Measurements from ENCODE around the gene SNX3. TPM values are rescaled to one million over a fixed set of nuclear protein-coding genes. Genes with fewer than 3 reads are reported as not detected.
"Not testable (repeated sequence)": the region's sequence is repeated elsewhere in the genome, so short reads cannot be mapped to it uniquely, and the experiment has no call there.

SNX3 gene
- polyA plus RNA-seq (116 and 135 TPM in 2 replicates), polyA minus RNA-seq (60.1 and 69.1 TPM in 2 replicates)

DNA sequence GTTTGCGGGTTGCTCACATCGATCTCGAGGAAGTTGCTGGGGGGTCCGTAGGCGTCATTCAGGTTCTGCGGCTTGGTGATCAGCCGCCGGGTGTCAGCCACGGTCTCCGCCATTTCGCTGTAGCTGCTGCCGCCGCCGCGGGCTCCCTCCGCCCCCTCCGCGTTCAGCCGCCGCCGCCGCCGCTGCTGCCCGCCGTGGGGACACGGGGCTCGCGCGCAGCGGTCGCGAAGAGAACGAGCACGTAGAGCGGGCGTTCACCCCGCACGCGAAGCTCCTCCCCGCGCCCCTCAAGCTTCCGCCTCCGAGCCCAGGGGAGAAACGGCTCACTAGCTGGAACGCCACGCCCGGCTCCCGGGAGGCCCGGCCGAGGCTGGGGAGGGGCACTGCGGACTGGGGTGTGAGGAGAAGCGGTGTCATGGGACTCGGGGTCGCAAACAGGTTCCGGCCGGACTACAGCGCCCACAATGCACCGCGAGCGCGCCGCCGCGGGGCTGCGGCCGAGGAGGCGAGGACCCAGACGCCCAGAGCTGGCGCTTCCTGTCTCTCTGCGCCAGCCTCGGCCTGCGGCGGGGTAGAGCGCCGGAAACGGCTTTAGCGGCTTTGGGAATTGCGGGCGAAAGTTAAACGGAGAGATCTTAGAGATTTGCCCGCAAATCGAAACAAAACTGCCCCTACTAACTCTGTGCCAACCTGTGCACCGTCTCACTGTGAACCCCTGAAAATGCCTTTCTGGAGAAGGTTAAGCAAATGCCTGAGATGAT, at the start of gene SNX3:
SNX3 (minus strand) TSS at position 232 of the 761 bp plus-strand sequence; CDS start at position 113, 119 bp downstream.
- Histone ChIP-seq H3K9ac (ENCODE audit: low read length) (peak within 1 kb of the TSS; percentile 89), H3K9me3 (ENCODE audit: low read length) (no peaks in the 10 kb centered on the region), H3K9me2 (ENCODE audit: insufficient read depth, low read length) (no peaks in the 10 kb centered on the region), H3K4me3 (ENCODE audit: low read length) (peak within 1 kb of the TSS; percentile 93), H2AFZ (ENCODE audit: low read depth, low read length) (peak within 1 kb of the TSS; percentile 98), H3K27ac (ENCODE audit: low read length) (peak within 1 kb of the TSS; percentile 93), H3K27me3 (ENCODE audit: insufficient read depth, low read depth, low read length) (no peaks in the 10 kb centered on the region), H3K79me2 (replicated peaks; ENCODE audit: insufficient read depth, low read length) (peaks cover 22% of the 10 kb centered on the region), H3K4me2 (ENCODE audit: low read length) (peak within 1 kb of the TSS; percentile 90), H3F3A (ENCODE audit: insufficient read depth, low read length, poor library complexity, severe bottlenecking) (peaks cover 4% of the 10 kb centered on the region), H3K36me3 (ENCODE audit: insufficient read depth, low read length) (no peaks in the 10 kb centered on the region), H4K20me1 (ENCODE audit: insufficient read depth) (no peaks in the 10 kb centered on the region)
- peak; percentile 53 for TF ChIP-seq TAF1 (IDR thresholded peaks at IDR 0.05; ENCODE audit: low read depth)
- TF ChIP-seq SMC3 (conservative IDR thresholded peaks at IDR 0.05; ENCODE audit: poor library complexity): peak; percentile 57
- TF ChIP-seq, protein P1, sequence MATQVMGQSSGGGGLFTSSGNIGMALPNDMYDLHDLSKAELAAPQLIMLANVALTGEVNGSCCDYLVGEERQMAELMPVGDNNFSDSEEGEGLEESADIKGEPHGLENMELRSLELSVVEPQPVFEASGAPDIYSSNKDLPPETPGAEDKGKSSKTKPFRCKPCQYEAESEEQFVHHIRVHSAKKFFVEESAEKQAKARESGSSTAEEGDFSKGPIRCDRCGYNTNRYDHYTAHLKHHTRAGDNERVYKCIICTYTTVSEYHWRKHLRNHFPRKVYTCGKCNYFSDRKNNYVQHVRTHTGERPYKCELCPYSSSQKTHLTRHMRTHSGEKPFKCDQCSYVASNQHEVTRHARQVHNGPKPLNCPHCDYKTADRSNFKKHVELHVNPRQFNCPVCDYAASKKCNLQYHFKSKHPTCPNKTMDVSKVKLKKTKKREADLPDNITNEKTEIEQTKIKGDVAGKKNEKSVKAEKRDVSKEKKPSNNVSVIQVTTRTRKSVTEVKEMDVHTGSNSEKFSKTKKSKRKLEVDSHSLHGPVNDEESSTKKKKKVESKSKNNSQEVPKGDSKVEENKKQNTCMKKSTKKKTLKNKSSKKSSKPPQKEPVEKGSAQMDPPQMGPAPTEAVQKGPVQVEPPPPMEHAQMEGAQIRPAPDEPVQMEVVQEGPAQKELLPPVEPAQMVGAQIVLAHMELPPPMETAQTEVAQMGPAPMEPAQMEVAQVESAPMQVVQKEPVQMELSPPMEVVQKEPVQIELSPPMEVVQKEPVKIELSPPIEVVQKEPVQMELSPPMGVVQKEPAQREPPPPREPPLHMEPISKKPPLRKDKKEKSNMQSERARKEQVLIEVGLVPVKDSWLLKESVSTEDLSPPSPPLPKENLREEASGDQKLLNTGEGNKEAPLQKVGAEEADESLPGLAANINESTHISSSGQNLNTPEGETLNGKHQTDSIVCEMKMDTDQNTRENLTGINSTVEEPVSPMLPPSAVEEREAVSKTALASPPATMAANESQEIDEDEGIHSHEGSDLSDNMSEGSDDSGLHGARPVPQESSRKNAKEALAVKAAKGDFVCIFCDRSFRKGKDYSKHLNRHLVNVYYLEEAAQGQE (IDR thresholded peaks at IDR 0.05; ENCODE audit: borderline replicate concordance): no peak
- peak; percentile 83 for TF ChIP-seq MXI1 (conservative IDR thresholded peaks at IDR 0.05; ENCODE audit: poor library complexity, severe bottlenecking)
- peak; percentile 54 for TF ChIP-seq RAD21 (conservative IDR thresholded peaks at IDR 0.05)
- TF ChIP-seq, protein P2, sequence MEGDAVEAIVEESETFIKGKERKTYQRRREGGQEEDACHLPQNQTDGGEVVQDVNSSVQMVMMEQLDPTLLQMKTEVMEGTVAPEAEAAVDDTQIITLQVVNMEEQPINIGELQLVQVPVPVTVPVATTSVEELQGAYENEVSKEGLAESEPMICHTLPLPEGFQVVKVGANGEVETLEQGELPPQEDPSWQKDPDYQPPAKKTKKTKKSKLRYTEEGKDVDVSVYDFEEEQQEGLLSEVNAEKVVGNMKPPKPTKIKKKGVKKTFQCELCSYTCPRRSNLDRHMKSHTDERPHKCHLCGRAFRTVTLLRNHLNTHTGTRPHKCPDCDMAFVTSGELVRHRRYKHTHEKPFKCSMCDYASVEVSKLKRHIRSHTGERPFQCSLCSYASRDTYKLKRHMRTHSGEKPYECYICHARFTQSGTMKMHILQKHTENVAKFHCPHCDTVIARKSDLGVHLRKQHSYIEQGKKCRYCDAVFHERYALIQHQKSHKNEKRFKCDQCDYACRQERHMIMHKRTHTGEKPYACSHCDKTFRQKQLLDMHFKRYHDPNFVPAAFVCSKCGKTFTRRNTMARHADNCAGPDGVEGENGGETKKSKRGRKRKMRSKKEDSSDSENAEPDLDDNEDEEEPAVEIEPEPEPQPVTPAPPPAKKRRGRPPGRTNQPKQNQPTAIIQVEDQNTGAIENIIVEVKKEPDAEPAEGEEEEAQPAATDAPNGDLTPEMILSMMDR (IDR thresholded peaks at IDR 0.05; ENCODE audit: poor library complexity, severe bottlenecking): peak; percentile 50
- TF ChIP-seq EZH2 (IDR thresholded peaks at IDR 0.05; ENCODE audit: borderline replicate concordance, insufficient read depth, low read length, poor library complexity, severe bottlenecking): no peak
- TF ChIP-seq POLR2AphosphoS5 (IDR thresholded peaks at IDR 0.05): peak; percentile 50
- TF ChIP-seq EP300 (conservative IDR thresholded peaks at IDR 0.05; ENCODE audit: poor library complexity, severe bottlenecking): no peak

DNA sequence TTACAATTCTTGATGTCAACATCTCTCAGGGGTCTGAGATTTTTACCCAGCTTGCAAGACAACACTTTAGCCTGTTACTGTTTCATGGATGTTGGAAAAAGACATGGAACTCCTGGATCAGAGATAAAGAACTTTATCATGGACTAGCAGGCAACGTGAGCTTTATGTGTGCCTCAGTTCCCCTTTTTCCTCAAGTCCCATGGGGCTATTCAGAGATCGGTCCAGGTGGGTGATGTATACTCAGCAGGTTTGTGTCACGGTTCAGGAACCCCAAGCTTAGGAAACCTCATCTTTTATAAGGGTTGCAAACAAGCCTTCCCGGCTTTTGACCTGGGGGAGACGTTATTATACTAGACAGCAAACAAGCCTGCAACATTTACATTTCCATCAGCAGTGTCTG, 49.0 kb upstream of the SNX3 start:
- H2AFZ ChIP-seq (ENCODE audit: low read depth, low read length): no peak overlapping the region
- H3K27me3 ChIP-seq (ENCODE audit: insufficient read depth, low read depth, low read length): no peaks in the 10 kb centered on the region
- H3K9me3 ChIP-seq (ENCODE audit: low read length): no peaks in the 10 kb centered on the region
- no peak overlapping the region for H3K4me2 ChIP-seq (ENCODE audit: low read length)
- no peaks in the 10 kb centered on the region for H3F3A ChIP-seq (ENCODE audit: insufficient read depth, low read length, poor library complexity, severe bottlenecking)
- H3K27ac ChIP-seq (ENCODE audit: low read length): no peak overlapping the region
- no peaks in the 10 kb centered on the region for H3K36me3 ChIP-seq (ENCODE audit: insufficient read depth, low read length)
- no peaks in the 10 kb centered on the region for H3K9me2 ChIP-seq (ENCODE audit: insufficient read depth, low read length)
- no peak overlapping the region for H3K4me3 ChIP-seq (ENCODE audit: low read length)
- TF ChIP-seq, protein P1 (IDR thresholded peaks at IDR 0.05; ENCODE audit: borderline replicate concordance): no peak
- no peak for TF ChIP-seq EP300 (conservative IDR thresholded peaks at IDR 0.05; ENCODE audit: poor library complexity, severe bottlenecking)
- TF ChIP-seq RAD21 (conservative IDR thresholded peaks at IDR 0.05): no peak
- TF ChIP-seq TAF1 (IDR thresholded peaks at IDR 0.05; ENCODE audit: low read depth): no peak
- no peak for TF ChIP-seq MXI1 (conservative IDR thresholded peaks at IDR 0.05; ENCODE audit: poor library complexity, severe bottlenecking)
- TF ChIP-seq EZH2 (IDR thresholded peaks at IDR 0.05; ENCODE audit: borderline replicate concordance, insufficient read depth, low read length, poor library complexity, severe bottlenecking): no peak
- H3K79me2 ChIP-seq (replicated peaks; ENCODE audit: insufficient read depth, low read length): no peaks in the 10 kb centered on the region
- no peaks in the 10 kb centered on the region for H4K20me1 ChIP-seq (ENCODE audit: insufficient read depth)
- no peak overlapping the region for H3K9ac ChIP-seq (ENCODE audit: low read length)

DNA sequence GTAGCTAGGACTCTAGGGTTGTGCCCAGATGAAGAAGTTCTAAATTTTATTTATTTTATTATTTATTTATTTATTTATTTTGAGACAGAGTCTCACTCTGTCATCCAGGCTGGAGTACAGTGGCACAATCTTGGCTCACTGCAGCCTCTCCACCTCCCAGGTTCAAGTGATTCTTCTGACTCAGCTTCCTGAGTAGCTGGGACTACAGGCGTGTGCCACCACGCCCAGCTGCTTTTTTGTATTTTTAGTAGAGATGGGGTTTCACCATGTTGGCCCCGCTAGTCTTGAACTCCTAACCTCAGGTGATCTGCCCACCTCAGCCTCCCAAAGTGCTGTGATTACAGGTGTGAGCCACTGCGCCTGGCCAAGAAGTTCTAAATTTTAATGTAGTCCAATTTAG, 47.8 kb upstream of the SNX3 start:
- not testable (repeated sequence) for H2AFZ ChIP-seq (ENCODE audit: low read depth, low read length); H3K27ac ChIP-seq (ENCODE audit: low read length); H3K36me3 ChIP-seq (ENCODE audit: insufficient read depth, low read length); H4K20me1 ChIP-seq (ENCODE audit: insufficient read depth); H3K9me2 ChIP-seq (ENCODE audit: insufficient read depth, low read length); H3K4me2 ChIP-seq (ENCODE audit: low read length); H3F3A ChIP-seq (ENCODE audit: insufficient read depth, low read length, poor library complexity, severe bottlenecking); H3K79me2 ChIP-seq (replicated peaks; ENCODE audit: insufficient read depth, low read length); H3K9ac ChIP-seq (ENCODE audit: low read length); H3K9me3 ChIP-seq (ENCODE audit: low read length); H3K4me3 ChIP-seq (ENCODE audit: low read length); H3K27me3 ChIP-seq (ENCODE audit: insufficient read depth, low read depth, low read length)
